Colon (tissue), 2 donors: ENCODE measurements around the gene SMIM36.
"Not testable (repeated sequence)": the region's sequence is repeated elsewhere in the genome, so short reads cannot be mapped to it uniquely, and the experiment has no call there.

Experiments
- FAIRE-seq: peaks from 2 replicates; lab custom pipeline; 2012; peaks lifted over from hg19 to GRCh38; lab: Jason Lieb, UNC
- donor health status: control.
- donor health status: control.

SMIM36 gene

DNA sequence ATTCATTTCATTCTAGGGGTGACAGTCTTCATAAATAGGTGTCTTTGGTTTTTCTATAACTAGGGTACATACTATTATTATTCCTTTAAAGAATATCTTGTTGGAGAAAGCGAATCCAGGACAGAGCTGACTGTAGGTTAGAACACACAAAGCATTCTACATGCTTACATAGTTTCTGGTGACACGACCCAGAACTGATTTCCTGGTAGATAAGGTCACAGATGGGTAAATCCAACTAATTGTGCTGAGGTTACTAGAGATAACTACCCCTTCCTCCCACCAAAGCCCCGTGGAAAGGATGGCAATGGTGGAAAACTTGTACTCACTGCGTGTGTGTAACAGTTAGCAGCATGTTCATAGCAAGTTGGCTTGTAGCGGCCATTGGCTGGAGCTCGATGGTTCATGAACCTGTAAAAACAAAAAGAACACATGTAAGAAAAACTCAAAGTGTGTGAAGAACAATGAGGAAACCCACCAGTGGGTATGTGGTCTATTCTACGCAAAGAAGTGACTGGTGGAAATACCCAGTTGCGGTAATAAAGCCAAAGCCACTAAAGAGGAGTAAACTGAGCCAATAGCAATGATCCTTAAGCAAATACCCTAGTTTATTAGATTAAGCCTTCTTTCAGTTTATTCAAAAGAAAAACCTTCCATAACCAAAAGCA is 97.3 kb downstream of the SMIM36 start:
- FAIRE-seq = no peak

DNA sequence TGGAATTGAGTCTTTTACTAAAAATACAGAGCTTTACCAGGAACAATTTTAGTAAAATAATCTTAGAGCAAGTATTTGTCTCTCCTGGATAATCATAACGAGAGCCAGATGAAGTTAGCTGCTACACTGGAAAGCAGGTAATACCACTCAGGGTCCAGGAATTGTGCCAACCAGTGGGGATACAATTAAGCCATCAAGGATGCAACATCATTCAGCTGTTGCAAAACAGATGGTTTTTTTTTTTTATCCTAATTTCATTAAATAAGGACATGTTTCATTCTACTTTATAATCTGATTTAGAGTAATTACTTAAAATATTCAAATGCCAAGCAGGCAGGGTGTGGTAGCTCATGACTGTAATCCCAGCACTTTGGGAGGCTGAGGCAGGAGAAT is 99.8 kb downstream of the SMIM36 start:
- FAIRE-seq = no peak

DNA sequence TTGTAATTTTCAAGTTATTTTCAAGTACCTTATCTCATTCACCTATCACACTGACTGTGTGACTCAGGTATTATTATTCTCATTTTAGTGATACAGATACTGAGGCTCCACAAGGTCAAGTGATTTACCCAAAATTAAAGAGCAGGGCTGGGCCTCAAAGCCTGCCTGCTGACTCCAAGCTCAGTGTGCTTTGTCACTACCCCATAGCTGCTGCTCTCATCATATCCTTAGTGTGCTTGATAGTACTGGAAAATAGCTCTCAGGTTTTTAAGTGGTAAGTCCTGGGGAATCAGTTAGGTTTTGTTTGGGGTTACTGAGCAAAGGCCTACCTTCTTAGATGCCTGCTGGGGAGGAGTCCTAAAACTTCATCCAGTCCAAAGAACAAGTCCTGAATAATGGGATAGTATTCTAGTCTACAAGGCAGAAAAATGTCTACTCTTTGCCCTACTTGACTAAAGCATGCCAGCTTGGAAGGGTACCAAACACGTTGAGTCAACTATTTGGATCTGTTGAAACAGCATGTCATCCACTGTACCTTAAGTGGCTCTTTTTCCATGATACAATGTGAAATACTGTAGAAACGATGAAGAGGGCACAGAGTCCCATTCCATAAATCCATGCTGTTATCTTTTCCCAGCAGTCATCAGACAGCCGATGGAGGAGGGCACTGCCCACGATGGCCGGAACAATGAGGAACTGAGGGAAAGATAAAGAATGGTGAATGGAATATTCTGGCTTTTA is 100.4 kb downstream of the SMIM36 start:
- no peak for FAIRE-seq

DNA sequence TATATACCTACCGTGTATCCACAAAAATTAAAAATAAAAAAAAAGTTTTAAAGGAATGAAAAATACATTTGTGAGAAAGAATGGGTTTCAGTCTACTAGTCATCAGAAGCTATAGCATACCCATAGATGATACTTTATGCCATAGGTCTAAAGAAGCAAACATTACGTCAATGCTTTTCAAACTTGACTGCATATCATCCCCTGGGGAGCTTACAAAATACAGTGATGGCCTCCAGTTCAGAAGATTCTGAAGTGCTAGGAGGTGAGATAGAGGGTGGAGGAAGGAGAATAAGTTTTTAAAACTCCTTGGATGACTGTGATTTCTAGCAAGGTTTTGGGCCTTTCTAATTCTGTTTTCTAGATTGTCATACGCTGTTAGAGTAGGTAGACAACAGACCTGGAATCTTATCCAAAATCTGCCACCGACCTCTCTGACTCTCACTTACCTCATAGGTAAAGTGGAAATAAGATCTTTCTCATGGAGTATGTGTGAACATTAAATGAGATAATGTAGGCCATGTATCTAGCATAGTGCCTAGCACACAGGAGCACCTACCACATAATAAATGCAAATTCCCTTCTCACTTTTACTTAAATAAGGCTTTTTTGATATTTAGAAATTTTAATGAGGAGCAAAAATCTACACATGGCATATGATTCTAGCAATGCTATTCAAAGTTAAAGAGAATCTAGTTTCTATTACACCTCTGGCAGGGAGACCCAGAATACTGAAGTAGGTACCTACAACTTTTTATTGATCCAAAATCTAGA is 102.0 kb downstream of the SMIM36 start:
- no peak for FAIRE-seq

DNA sequence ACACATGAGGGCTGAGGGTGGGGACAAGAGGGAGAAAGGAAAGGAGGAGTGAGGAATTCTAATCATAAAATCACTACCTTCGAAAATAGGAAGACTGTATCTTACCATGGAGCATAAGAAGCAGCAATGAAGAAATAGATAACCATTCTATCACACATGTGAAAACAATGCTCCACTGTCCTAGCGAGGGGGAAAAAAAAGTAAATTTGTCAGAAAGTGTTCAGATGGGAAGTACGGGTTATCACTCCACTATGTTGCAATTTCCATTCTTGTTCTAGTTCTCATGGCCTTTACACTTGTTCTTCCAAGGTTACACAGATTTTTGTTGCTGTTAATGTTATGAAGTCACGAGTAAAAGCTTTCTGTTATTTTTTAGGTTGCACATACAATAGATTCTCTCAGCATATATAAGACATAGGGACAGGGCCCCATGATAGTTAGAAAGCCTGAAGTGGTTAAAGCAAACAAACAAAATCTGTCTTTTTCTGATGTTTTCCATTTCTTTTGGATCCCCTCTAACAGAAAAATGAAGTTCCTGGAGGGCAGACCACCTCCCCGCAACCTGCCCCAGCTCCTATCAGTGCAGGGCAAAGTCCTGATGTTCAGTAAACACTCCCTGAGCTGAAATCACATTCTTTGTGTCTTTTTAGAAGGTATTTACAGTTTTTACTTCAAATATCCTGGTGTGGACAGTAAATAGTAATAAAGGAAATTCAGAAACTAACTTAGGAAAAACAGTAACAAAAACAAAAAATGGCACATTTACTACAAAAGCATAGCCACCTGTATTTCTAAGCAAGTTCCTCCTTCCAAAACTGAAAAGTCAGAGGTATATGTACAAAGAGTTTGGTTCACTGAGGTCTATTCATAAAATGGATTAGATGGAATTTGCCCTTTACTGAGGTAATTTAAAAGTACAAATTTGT is 103.3 kb downstream of the SMIM36 start:
- FAIRE-seq = no peak

DNA sequence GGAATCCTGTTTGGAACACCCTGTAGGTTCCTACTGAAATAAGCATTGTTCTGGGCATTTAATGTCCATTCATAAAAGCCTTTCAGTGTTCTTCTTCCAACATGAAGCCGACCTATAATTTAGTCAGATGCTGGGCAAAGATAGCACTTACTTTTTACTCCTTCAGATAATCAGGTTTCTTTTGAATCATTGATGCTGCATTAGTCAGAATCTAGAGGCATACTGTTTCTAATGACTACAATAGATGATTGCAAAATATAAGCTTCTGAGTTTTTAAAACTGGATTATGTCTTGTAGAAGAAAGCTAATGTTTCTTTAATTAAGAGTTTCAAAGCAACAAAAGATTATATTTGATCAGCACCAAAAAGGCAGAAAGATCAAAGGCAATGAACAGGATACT is 105.7 kb downstream of the SMIM36 start:
- no peak for FAIRE-seq

DNA sequence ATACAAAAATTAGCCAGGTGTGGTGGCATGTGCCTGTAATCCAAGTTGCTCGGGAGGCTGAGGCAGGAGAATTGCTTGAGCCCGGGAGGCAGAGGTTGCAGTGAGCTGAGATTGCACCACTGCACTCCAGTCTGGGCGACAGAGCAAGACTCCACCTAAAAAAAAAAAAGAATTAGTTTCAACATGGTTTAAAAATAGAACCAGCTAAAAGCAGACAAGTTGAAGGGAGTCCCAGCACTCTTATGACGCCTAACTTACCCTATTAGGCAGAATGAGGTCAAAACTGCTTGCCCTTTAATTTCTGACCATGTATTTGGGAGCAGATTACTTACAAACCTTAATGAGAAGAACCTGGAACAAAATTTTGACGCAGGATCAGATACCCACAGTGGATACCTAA is 107.1 kb downstream of the SMIM36 start:
- not testable (repeated sequence) for FAIRE-seq

DNA sequence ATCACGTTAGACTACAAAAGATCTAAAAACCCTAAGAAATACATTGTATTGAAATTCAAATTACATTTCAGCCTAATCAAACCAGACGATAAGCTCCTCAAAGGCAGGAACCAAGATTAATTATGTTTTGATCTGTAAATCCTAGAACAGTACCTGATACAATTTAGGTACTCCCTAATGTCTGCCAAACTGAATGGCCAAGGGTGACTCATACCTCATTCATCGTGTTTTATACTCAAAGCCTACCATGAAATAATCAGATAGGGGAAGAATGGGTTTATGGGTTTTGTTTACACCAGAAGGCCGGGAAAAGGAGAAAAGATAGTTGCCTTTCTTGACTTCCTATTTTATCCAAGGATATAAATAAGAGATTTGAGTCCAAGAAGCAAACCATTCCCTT is 108.9 kb downstream of the SMIM36 start:
- no peak for FAIRE-seq
